Stimulated activated CD8-positive, alpha-beta memory T cell treated with anti-CD3 and anti-CD28 coated beads, Interleukin-12 subunit alpha, Interleukin-12 subunit beta, amount 100 ng/mL, for 24 hours (primary cell): ENCODE measurements around the gene FAM184B.
"Not testable (repeated sequence)": the region's sequence is repeated elsewhere in the genome, so short reads cannot be mapped to it uniquely, and the experiment has no call there.

ENCODE experiments used
- DNase-seq: peaks from one replicate; pipeline ENCODE4 v3.0.0-alpha.2; 2020; ENCODE audit errors: extremely low read depth

Gene FAM184B

GRCh38 chr4:17682222-17682566, 99.2 kb downstream of the FAM184B start:
- DNase-seq = no peak

- DNase-seq = no peak
These were observed 99.9 kb downstream of the FAM184B start for GRCh38 chr4:17681281-17682221.

GRCh38 chr4:17680559-17681280, 100.7 kb downstream of the FAM184B start:
- DNase-seq = no peak

- no peak for DNase-seq
These were observed 111.0 kb downstream of the FAM184B start for GRCh38 chr4:17670423-17670822.

- DNase-seq = no peak
These were observed 113.7 kb downstream of the FAM184B start for GRCh38 chr4:17667653-17668201.

GRCh38 chr4:17667253-17667652, 114.2 kb downstream of the FAM184B start:
- no peak for DNase-seq

- no peak for DNase-seq
These were observed 115.6 kb downstream of the FAM184B start for GRCh38 chr4:17665852-17666251.

GRCh38 chr4:17665346-17665745, 116.1 kb downstream of the FAM184B start:
- no peak for DNase-seq

GRCh38 chr4:17664755-17665154, 116.7 kb downstream of the FAM184B start:
- no peak for DNase-seq

- no peak for DNase-seq
These were observed 118.7 kb downstream of the FAM184B start for GRCh38 chr4:17662694-17663093.

GRCh38 chr4:17659196-17659595, 122.2 kb downstream of the FAM184B start:
- not testable (repeated sequence) for DNase-seq

GRCh38 chr4:17657849-17658248, 123.6 kb downstream of the FAM184B start:
- no peak for DNase-seq

GRCh38 chr4:17657090-17657489, 124.3 kb downstream of the FAM184B start:
- DNase-seq = no peak

GRCh38 chr4:17654701-17655100, 126.7 kb downstream of the FAM184B start:
- no peak for DNase-seq

GRCh38 chr4:17650406-17650805, 131.0 kb downstream of the FAM184B start:
- no peak for DNase-seq

GRCh38 chr4:17647927-17648326, 133.5 kb downstream of the FAM184B start:
- no peak for DNase-seq

- no peak for DNase-seq
These were observed 134.1 kb downstream of the FAM184B start for GRCh38 chr4:17647176-17647806.

GRCh38 chr4:17646693-17647092, 134.7 kb downstream of the FAM184B start:
- no peak for DNase-seq

GRCh38 chr4:17642398-17642783, 139.0 kb downstream of the FAM184B start:
- no peak for DNase-seq

- no peak for DNase-seq
These were observed 142.3 kb downstream of the FAM184B start for GRCh38 chr4:17639136-17639535.

GRCh38 chr4:17636696-17637622, 144.5 kb downstream of the FAM184B start:
- peak; percentile 24 for DNase-seq
